Kidney capillary endothelial cell (primary cell): ENCODE data around the gene PBX1.

ENCODE experiments used
- DNase-seq: peaks from one replicate; pipeline ENCODE4 v3.0.0-alpha.2; 2018; ENCODE audit warnings: low spot score

PBX1 gene

DNA sequence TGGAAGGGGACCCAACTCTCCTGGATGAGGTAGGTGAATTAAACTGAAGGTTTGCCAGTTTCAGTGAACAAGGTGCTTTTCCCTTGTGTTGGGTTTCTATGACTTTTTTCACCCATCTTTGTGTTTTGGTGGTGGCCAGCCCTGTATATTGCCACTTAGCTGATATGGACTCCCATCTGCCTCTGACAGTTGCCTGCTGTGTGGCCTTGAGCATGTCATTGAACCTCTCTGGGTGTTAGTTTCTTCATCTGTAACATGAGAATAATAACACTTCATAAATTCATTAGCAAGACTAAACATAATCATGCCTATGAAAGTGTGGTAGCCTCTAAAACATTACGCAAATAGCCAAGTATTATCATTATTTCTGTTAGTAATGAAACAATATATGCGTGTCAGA, 141.7 kb downstream of the PBX1 start:
- no peak for DNase-seq

DNA sequence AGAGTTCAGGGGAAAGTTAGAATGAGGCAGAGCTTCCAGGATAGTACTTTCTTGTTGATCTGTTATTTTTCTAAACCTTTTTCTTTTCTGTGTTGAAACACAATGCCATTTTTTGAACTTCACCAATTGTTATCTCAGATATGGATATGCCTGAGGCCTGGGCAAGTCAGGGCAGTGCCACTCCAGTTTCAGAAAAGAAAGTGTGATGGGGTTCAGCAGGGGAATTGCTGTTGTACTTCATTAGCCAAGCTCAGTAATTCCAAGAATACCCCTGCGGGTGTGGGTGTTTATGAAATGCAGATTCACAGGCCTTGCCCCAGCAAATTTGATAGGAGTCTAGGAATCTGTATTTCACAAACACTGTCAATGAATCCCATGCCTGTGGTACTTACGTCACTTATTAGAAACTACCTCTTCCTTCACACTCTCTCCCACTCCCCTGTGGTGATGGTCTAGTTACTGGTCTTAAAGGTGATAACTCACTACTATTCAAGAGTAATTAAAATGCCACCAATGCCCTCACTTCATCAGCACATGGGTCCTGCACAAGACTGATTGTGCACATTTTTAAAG, 142.3 kb downstream of the PBX1 start:
- DNase-seq, result no peak

GRCh38 chr1:164702216-164702615, 143.2 kb downstream of the PBX1 start:
- DNase-seq, result no peak

- DNase-seq, result no peak
Observed at GRCh38 chr1:164702664-164703063, 143.7 kb downstream of the PBX1 start.

- no peak for DNase-seq
Observed at GRCh38 chr1:164703463-164703862, 144.5 kb downstream of the PBX1 start.

DNA sequence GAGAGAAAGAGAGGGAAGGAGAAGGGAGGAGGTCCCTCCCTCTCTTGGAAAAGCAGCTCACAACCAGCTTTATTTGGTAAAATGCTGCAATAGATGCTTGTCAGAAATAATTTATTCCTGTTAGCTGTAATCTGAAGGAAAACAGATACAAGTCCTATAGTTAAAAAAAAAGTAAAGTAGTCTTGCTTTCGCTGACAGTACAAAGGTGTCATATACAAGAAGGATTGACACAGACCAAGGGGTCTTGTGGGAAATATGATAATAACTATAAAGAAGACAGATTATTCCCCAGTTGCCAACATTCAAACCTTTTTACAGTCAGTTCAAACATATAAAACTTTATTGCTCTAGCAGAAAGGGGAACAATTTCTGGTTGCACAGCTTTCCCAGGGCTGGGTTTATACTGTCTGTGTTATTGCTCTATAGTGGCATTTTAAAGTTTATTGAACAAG, 145.0 kb downstream of the PBX1 start:
- no peak for DNase-seq

DNA sequence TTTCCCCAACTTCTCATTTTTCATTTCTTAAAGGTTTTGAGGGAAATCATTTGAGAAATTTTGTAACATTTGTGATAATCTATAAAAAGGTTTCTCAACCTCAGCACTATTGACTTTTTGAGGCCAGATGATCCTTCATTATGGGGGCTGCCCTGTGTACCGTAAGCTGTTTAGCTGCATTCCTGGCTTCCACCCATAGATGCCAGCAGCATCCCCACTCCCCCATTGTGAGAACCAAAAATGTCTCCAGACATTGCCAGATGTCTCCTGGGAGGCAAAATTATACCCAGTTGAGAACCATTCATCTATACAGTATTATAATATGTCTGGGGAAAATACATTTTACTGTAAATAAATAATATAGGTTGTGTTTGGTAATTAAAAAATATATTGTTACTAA, 146.0 kb downstream of the PBX1 start:
- DNase-seq, result no peak

GRCh38 chr1:164706606-164706987, 147.6 kb downstream of the PBX1 start:
- DNase-seq, result no peak

DNA sequence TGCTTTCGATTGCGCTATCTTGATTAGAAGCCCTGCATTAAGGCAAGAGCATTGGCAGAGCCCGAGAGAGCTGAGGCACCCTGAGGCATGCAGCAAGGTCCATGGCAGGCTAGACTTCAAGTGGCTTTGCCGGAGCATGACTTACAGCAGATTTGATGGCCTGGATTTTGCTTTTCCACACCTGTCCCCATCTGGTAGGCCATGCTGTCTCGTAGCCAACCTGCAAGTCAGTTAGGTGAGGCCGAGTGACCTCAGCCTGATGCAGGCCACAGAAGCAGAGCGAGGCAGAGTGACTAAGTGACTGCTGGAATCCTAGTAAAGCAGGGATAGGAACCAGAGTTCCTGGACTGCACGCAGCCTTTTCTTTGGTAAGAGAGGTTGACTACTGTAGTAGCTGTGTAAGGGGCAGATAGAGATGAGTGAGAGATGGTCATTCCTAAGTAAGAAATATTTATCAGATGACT, 148.9 kb downstream of the PBX1 start:
- no peak for DNase-seq

GRCh38 chr1:164708596-164708995, 149.6 kb downstream of the PBX1 start:
- DNase-seq, result no peak

- no peak for DNase-seq
Observed at GRCh38 chr1:164709126-164709525, 150.1 kb downstream of the PBX1 start.

- DNase-seq, result no peak
Observed at GRCh38 chr1:164709541-164710278, 150.7 kb downstream of the PBX1 start.

DNA sequence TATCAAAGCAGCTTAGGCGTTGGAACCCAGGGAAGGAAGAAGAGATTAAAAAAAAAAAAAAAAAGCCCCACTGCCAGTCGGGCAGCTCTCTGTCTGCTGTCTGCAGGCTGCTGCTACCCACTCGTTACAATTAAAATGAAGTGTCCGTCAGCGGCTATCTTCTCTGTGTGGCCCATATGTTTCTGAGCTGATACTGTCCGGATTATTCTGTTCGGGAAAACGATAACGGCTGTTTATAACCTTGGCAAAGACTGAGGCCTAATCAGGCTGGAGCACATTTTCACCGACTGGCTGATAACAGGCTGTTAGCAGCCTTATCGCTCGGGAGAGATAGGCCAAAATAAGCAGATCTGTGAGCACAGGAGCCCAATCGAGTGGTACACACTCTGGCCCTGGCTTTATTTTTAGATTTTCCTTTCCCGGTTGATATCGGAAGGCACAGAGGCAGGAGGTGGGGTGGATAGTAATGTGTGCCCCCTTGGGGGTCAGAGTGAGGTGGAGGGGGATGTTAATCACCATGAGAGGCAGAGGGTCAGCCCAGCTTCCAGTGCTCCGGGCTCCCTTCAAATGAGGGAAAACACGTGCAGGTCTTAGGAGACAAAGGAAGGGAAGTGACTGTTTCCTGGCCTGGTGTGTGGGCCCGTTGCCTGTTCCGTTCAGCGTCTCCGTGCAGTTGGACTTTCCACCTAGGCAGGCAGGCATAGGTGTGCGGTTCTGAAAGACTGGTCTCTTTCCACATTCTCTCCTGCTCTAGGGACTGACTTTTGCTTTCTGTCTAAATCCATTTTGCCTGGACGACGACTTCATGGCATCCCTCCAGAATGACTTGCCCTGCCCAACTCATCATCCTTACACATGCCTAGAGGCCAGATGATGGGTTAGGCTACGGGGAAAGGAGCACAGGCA, 153.4 kb downstream of the PBX1 start:
- no peak for DNase-seq

DNA sequence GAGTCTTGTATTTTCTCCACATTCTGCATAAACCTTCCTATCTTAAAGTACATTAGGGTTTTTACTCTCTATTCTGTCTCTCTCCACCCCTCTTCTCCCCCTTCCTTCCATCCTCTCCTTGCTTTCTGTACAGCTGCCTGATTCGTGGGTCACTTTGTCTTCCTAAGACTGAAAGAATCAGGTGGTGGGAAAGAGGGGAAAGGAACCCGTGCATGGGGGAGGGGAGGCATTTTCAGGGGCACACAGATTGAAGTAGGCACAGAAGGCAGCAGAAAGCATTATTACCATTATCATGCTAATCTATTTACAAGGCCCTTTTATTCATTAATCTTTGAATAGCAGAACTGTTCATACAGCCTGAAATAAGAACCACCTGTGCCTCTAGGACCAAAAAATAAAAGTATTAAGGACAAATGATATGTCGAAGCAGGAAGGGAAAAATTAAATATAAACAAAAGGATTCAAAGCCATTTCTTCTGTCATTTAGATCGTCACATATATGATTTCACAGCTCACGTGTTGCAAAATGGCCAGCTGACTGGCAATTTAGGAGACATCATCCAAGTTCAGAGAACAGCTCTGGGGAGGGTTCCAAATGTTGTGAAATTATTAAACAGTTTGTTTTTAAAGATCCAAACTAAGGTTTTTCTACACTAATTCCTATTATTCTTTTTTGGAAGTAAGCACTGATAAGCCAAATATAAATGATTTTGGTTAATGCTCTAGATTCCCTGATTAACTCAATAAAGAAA, 154.6 kb downstream of the PBX1 start:
- DNase-seq, result no peak

- DNase-seq, result peak; percentile 51
Observed at GRCh38 chr1:164716992-164717703, 158.2 kb downstream of the PBX1 start.

DNA sequence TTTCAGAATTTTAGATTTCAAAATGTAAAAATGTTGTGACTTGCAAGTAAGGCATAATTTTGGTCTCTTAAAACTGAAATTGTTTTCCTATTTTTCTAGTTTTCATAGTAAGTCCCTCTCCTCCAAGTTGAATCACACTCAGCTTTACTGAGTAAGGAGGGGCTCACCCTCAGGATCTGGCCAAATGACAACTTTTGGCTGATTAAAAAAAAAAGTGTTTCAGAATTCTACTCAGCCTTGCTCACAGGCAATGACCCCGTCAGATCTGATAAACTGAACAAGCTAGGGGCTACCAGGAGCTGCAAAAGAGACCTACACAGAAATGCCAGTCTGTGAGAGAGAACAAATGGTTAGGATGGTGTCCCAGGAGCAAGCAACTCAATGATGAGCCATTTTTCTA, 159.8 kb downstream of the PBX1 start:
- no peak for DNase-seq

DNA sequence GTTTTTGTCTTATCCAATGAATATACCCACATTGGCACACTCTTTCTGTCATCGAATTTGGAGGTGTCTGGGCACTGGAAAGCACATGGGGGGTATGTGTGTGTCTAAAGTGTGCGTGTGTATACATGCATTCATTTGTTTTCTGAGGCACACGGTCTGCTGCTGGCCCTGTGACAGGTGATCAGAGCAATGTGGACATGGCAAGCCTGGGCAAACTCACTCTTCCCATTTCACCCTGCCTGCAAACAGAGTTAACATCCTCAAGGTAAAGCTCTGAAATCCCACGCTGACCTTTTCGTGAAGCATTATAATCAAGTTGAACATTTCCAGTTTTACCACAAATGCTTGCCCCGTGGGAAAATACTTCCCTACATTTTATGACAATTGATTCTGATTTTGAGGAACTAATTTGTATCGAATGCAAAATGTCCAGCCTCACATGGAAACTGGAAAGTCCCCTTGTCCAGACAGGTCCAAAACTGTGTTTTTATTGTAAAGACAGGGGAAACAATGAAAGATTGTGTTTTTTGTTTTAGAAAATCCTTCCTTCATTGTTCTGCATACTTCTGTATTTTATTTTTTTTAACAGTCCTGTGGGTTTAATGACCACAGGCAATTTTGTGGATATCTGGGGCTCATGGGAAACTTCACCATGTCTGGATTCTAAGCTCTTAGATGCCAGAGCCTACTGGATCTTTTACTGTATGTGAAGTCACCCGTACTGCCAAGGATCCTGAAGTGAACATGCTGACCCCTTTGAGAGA, 160.9 kb downstream of the PBX1 start:
- DNase-seq, result no peak

GRCh38 chr1:164720440-164721227, 161.7 kb downstream of the PBX1 start:
- DNase-seq, result no peak

GRCh38 chr1:164721228-164721496, 162.2 kb downstream of the PBX1 start:
- no peak for DNase-seq

DNA sequence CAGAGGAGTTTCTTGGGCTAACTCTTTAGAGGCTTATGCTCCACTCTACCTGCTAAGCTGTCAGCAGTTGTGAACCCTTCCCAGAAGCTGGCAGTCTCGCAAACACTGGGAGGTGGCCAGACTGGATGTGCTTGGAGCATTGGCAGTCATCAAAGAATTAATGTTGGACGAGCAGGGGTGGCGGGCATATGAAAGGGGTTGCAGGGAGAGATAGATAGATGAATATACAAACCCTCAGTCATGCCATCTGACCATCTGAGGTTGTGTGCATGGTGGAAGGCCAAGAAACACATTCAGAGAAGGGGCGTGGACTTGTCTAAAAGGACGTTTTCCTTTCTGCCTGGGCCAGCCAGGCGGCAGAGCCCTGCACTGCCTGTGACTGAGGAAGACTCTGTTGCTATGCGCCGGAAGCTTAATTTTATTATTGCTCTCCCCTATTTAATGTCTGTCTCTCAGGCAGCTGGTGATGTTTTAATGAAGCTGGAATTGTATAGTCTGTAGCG, 164.4 kb downstream of the PBX1 start:
- DNase-seq, result no peak
